NCI-H2029 treated with DMSO at 0.1 percent for 48 hours (cell line): ENCODE results near the gene TNK2.

Source experiments
- DNase-seq: peaks from one replicate; lab custom pipeline; 2025; lab: John Stamatoyannopoulos, UW

Gene TNK2

DNA sequence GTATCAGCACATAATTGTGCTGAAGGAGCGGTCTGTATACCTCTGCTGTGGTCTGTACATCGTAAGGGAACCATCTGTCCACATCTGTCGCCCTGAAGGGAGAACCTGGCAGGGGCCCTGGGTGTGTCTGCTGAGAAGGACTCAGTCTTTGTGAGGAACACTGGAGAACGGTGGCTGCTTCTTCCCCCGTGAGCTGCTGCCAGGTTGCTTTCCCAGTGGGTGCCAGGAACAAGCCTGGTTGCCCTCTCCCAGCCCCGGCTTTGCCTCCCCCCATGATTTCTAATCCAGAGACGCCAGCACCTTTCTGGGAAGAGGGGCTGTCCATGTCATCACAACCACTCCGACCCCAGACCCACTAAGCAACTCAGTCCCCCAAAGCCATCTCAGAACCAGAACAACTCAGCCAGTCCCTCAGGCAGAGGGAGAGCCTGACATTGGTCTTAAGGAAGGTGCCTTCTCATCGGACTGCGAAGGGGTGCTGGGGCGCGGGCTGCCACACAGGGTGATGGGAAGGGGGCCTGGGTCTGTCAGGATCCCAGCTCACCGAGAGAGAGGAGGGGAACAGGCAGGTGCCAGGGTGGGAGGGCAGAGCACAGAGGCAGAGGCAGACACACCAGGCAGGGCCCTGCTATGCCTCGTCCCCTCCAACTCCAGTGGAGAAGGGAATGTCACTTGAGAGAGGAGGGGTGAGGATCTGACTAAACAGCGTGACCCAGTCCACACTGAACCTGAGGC, 8.5 kb downstream of the TNK2 start:
- no peak for DNase-seq

DNA sequence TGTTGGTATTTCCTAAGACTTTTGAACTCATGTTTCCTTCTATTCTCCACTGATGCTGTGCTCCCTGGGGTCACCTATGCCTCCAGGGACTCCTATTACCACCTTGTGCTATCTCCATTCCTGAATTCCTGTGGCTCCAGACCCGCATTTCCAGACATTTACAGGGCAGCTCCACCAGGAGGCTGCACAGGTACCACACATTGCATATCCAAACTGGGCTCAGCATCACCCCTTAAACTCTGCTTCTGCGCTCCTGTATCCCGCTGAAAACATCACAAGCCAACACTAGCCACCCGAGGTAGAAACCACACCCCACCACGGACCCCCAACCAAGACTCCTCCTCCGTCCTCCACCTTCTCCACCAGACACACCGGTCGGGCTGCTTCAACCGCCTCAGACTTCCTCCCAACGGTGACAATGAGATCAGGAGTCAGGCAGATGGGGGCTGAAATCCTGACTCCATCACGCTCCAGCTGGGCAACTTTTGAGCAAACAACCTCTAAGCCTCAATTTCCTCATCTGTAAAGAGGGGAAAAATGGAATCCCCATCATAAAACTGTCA, 10.4 kb downstream of the TNK2 start:
- DNase-seq: no peak

DNA sequence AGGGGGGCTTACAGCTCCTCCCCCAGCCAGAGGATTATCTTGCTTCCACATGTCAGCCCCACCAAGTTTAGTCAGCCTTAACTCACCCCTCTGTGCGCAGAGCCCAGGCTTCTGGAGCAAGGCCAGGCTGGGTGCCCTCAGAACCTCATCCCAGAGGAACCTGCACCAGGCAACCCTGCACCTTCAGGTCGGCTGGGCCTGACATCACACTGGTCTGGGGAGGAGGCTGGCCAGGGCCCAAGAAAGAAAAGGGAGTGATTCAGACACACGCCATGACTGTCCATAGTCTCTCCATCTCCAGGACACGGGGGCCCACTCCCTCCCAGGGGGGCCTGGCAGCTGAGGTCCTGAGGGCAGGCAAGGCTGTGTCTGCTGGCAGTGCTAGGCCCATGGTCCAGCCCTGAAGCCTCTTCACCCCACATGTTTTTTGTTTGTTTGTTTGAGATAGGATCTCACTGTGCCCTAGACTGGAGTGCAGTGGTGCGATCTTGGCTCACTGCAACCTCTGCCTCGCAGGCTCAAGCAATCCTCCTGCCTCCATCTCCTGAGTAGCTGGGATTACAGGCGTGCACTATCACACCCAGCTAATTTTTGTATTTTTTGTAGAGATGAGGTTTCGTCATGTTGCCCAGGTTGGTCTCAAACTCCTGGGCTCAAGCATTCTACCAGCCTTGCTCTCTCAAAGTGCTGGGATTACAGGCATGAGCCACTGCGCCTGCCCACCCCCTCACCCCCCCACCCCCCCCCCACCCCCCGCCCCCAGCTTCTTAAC, 11.1 kb downstream of the TNK2 start:
- peak; percentile 40 for DNase-seq

DNA sequence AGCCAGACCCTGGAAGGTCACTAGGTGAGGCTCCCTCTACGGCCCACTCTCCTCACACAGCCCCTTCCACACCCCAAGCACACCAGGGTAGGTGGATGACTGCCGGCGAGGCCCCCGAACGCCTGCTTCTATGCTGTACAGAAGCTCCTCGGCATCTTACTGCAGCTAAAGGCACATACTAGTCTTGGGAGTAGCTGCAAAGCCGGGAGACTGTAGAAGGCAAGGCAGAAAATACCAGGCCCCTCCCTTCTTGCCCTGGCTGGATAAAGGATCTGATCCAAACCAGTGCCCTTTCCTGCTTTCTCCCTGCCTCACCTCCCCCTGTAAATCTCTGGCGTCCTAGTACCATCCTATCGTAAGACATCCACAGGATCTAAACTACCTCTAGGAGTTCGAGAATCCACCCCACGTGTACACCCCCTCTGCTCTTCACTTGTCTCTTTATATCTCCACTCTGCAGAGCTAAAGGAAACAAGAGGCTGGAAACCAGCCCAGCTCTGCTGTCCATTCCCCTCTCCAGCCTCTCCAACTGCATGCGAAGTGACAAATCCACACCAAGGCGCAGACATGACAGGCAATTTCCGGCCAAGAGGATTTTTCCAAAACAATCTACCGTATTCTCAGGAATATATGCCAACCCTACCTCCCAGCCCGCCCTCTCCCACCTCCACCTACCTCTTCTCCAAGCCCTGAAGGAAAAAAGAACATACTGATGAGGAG, 11.8 kb downstream of the TNK2 start:
- peak; percentile 87 for DNase-seq

DNA sequence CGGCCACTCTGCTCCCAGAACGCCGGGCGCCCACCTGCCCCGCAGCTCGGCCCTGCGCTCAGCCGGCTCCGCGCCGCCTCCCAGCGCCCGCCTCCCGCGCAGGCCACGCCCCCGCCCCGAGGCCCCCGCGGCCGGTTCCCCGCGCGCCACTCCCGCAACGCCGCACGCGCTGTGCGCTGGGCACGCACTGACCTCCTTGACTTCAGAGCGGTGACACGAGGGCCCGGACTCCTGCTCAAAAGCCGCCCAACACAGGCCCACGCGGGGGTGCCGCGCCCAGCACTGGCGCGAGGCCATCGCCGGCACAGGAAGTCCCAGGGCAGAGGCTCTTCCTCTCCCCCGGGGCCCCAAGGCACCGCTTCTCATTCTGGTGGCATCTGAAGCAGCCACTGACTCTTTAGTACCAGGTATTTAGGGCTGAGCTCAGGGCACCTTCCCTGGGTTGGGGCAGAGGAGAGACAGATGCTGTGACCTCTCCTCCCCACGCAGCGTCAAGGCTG, 12.4 kb downstream of the TNK2 start:
- DNase-seq: no peak

DNA sequence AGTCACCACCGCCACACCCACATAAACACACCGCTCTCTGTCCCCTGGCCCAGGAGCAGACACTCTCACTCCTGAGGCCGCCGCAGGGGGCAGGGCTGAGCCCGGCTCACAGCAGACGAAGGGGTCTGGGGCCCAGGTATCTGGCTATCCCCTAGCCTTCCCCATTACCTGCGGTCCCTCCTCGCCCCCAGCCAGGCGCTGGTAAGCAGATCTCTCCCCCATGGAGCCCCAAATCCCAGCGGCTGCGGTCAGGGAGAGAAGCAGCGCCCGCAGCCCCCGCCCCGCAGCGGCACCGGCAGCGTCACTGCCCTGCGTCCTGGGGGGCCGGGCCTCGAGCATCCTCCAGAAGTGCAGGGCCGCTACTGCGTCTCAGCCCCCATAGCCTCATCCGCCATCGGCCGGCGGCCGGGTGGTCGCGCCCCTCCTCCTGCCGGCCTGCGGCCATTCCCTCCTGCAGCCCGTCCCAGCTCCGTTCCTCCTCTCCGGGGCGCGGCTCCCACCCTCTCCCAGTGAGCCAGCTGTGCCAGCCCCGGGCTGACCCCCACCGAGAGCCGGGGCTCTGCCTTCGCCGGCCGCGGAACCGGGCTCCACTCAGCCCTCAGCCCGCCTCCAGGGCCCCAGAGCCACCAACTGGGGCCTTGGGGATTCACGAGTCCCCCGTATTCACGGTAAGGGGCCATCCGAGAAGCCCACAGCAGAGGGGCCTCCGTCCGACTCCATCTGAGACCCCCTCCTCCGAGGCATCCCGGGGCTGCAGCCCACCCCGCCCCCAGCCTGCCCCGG, 13.1 kb downstream of the TNK2 start:
- DNase-seq: no peak

DNA sequence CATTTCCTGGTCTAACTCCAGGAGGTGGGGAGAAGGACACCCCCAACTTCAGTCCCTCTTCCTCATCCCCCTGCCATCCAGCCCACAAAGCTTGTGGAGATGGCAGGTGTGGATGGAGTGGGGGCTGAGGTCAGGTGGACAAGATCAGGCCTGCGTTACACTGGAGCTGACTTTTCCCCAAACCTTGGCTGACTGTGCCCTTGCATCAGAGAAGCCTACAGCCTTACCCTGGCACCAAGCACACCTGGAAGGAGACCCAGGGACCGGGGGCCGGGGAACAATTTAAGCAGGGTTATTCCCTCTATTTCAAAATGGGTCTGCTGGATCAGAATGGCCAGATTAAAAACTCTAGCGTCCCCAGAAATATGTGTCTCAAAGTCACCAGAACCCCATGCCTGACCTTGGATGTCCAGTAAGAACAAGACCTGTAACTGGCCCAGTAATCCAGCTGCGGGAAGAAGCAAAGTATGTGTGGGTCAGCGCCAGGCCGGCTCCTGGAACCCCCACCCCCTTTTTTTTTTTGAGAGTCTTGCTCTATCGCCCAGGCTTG, 14.4 kb downstream of the TNK2 start:
- DNase-seq: no peak

DNA sequence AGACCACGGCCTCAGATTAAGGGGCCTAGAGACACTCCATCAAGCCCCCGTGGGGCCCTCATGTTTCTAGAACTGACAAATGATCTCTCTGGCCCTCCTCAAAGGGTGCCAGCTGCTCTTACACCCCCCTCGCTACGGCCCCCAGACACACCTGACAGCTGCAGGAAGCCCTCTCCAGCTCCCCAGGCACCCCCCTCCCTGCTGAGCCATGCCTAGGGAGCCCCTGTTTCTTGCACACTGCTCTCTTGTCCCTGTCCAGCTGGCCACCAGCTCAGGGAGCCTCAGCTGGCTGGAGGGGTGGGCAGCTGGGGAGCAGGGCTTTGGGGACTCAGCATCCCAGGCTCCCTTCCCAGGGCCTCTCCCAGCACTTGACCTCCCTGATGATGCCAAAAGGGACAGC, 14.8 kb downstream of the TNK2 start:
- no peak for DNase-seq

DNA sequence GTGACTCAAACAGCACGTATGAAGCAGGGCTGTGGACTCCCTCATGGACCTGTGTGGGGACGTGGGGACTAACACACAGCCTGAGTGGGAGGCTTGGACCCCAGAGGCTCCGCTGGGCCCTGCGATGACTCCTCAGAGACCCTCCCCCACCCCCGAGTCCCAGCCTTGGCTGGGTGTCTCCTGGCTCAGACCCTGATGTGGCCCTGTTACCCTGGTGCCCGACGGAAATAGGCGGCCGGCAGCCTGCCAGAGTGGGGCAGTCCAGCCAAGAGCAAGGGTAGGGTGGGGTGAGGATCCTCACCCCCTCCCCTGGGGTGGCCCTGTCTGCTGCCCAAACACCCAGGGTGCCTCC, 15.3 kb downstream of the TNK2 start:
- no peak for DNase-seq

DNA sequence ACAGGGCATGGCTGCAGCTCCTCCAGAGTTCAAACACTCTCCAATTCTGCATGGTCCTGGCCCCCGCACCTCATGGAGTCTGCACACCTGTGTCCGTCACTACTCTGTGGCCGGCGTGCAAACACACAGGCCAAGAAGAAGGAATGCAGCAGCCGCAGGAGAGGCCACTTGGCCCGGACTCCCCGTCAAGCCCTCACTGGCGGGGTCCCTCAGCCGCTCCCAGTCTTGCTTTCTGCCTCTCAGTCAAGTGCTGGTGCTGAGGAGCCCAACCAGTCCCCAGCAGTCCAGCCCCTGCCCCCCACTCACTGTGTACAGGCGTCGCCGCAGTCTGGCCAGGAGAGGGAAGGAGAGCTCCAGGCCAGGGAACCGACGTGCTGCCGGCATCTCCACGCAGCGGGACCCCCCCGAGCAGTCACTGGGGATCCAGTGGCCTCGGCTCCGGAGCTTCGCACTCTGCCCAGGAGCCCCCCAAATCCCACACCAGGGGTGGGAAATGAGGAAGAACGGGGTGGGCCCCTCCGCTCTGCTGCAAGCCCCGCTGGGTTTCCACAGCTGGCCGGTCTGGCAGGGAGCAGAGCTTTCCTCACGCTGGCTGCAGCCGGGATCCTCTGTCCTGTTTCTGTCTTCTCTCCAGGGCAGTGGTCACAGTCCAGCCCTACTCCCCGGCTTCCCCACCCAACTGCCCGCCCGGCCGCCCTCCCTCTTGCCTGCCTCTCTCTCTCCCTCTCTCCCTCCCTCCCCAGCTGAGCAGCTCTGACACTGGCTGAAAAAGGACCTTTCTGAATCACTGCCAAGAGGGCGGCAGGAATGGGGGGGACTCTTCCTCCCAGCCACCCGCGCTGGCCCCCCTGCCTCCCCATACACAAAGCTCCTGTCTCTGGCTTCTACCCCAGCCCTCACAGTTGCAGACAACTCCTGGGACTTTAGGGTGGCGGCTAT, 16.0 kb downstream of the TNK2 start:
- DNase-seq: no peak

DNA sequence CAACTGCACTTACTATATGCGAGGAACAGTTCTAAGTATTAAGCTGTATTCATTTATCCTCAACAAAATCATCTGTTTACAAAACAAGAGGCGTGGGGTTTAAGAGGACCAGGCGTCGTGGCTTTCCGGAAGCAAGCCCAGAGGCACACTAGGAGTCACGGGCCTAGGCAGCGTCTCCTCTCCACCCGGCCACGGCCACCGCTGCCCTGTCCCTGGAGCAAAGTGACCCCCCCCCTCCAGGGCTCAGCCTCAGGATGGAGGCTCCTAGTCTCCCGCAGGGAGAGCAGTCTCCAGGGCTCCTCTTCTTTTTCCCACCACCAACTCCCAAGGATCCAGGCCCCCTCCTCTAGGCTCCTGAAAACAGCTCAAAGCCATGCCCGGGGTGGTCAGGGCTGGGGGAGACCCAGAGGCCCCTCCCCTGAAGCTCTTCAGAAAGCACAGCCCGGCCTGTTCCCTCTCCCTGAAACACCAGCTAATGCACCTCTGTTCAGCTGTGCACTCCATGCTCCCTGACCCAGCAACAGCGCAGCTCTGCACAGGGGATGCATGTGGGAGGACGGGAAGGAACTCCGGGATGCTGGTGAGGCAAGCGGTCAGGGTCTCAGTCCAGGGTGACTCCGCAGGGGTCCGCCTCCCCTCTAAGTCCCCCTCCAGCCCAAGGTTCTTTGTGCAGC, 16.8 kb downstream of the TNK2 start:
- DNase-seq: no peak

DNA sequence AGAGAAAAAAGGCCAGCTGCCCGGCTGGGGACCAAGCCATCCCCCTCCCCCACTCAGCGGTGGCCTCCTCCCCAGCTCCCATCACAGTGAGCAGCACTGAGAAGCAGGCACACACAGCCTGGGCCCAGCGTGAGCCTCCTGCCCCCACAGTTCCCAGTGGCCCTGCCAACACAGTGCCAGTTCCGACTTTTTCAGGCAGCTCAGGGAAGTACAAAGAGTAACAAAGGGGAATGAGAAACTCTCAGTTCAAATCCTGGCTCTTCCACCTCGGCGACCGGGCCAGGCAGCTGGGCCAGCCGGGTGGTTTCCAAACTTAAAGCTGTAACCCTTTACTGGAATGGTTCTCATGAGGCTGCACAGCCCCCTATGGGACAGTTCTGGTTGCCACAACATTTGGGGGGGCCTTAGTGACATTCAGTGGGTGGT, 18.5 kb downstream of the TNK2 start:
- no peak for DNase-seq

DNA sequence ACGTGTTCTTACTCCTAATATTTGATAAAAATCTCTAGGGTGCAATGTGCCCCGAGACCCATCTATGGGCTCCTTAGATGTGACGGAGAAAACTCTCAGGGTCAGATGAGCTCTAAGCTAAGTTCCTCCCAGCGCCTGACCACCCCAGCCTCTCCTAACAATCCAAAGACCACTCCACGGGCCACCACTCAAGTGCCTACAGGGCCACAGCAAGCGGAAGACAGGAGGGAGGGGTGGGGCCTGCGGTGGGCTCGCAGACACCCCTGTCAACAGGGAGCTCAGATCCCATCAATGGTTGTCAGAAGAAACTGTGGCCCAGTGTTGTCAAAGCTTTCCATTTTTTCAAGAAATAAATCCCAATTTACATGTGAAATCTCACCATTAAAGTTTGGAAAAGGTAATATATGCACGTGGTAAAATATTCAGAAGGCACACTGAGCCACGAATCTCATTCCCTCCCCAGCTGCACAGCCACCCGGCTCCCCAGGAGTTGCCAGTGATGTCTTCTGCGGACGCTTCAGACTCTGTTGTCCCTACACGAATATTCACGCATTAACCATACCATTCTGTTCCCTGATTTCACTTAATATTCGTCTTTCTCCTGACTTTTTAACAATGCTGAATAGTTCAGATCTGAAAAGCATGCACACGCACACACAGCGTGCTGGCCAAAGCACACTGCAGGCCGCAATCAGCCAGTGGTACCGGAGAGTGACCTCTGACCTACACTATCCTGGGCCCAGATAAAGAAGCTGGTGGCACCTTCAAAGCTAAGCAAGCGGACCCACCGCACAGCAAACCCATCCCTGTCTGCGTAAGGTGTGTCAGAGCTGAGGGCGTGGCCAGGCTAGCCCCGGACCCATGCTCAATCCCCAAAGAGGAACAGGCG, 19.1 kb downstream of the TNK2 start:
- DNase-seq: no peak

DNA sequence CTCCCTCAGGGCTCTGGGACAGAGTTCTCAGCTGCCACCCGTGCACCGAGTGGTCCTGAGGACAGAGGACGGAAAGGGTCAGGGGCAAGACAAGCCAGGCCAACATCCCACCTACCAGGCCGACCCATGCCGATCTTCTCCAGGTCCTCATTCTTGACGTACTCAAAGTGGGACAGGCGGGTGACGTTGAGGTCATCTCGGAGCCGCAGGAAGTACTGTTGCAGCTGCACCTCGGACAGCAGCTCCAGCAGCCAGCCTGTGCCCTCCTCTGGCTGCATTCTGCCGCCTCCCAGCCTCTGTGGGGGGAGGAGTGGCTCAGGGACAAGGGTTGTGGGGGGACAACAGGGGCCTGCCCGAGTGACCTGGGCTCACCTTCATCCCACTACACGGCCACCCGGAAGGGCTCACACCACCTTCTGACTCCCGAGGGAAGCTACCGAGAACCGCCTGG, 20.0 kb downstream of the TNK2 start:
- no peak for DNase-seq

DNA sequence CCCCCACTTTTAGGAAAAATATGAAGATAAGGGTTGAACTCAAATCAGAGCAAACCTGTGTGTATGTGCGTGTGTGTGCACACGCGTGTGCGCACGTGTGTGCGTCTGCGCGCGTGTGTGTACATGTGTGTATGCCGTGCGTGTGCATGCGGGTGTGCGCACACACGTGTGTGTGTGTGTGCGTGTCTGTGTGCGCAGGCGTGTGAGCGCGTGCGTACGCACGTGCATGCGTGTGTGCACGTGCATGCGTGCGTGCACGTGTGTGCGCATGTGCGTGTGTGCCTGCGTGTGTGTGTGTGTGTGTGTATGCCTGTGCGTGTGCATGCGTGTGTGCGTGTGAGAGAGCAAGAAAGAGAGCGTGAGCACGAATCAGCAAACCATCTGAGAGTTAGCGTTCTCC, 20.7 kb downstream of the TNK2 start:
- DNase-seq: no peak

DNA sequence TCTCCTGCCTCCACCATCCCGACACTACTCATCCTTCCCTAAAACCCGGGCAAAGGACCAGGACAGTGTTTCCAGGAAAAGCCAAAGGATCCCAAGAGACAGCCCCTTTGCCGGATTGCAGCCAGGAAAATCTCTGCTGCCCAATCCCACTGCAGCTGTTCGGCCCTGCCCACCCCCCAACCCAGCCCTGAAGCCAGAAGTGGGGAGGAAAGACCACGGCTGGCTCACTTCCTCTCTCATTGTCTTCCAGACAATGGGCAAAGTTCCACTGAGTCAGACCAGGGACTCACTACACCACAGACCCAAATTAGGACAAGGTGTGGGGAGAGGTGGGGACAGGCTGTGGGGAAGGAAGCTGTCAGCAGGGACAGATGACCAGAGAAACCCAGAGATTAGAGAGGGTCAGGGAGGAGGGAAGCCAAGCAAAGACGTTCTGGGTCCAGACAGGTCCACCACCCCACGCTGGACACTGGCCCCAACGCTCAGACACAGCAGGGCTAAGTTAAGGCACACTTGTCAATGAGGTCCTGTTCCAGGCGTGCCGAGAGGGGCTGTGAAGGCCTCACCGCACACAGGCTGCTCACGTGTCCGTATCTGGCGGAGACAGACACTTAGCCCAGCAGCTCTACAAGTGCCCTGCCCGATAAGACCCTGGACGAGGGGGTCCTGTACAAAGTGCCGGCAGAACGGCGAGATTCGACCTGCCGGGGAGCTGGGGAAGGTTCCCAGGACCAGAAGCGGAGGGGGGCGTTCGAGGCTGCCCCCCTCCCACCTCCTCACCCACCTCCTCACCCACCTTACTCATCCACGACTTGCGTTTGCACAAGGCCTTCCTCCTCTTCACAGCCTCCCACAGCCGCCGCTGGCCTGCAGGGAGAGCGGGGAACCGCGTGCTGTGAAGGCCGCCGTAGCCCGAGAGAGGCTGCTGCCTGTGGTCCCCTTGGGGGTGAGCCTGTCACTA, 21.9 kb downstream of the TNK2 start:
- no peak for DNase-seq
